BJ (cell line): ENCODE results near the gene STPG4. TPM values are rescaled to one million over a fixed set of nuclear protein-coding genes. Genes with fewer than 3 reads are reported as not detected.

ENCODE experiments used
- CTCF ChIA-PET: fragments of 350-600 bp; formaldehyde crosslinking; extraction: SDS; loops from one replicate; lab custom pipeline; 2021; ENCODE audit warnings: antibody characterized with exemption, inconsistent platforms; lab: Yijun Ruan, JAX
- POLR2A ChIA-PET: fragments of 300-600 bp; sonication (Branson Sonifier 250); formaldehyde crosslinking; extraction: SDS; loops from one replicate; lab custom pipeline; 2021; ENCODE audit warnings: antibody characterized with exemption; lab: Charles Lee
- DNase-seq: peaks from one replicate; pipeline ENCODE4 v3.0.0-alpha.2; 2011; ENCODE audit warnings: low read depth
- H3K27me3 ChIP-seq: 2 replicates; pipeline ENCODE4 v1.6.0; 2011; ENCODE audit warnings: low read length; ENCODE audit not compliant: control insufficient read depth, insufficient read depth
- H3K36me3 ChIP-seq: 2 replicates; pipeline ENCODE4 v1.5.1; 2011; ENCODE audit warnings: low read length; ENCODE audit not compliant: control insufficient read depth, insufficient read depth
- H3K4me3 ChIP-seq: 2 replicates; pipeline ENCODE4 v1.5.1; 2011; ENCODE audit warnings: low read depth, mild to moderate bottlenecking, control low read depth, low read length
- CTCF ChIP-seq: IDR thresholded peaks from 2 replicates; pipeline ENCODE4 v1.5.1; 2011; ENCODE audit warnings: low read depth, mild to moderate bottlenecking, control low read depth, inconsistent platforms, low read length, moderate library complexity; ENCODE audit not compliant: insufficient read depth
- polyA plus RNA-seq: library from polyadenylated mRNA; depleted of rRNA; stranded (reverse); fragments of >200 nt; gene quantifications from 2 replicates; pipeline ENCODE4 v1.2.3, GENCODE V29; 2011

The STPG4 gene
- polyA plus RNA-seq, 1 experiment, result 0.06 TPM

DNA sequence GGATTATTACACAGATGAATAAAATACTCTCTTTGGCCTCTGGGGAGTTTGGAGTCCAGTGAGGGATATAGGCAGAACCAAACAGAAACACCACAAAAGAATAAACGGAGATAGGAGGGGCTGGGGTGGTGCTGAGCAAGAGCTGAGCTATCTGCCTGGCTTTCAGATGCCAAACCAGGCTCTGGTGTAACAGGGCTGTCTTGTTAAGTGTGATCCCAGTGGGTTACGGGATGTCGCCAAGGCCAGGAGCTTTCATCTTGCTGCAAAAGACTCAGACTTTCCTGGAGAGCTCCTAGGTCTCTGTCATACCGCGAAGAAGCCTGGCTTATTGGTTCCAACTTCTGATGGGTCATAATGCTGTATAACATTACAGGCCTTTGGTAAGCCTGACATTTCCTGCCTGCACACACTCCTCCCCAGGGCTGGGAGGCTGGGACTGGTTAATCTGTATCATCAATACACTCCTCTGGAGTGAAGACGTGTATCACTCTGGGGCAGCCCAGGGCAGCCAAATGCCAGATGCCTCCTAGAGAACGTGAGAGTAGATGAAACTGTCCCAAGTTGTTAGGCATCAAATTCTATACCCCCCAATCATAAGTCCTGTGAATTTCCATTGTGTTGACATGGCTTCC is 60.5 kb downstream of the STPG4 start:
- no peak for DNase-seq
- no peak overlapping the region for H3K4me3 ChIP-seq
- ChIA-PET CTCF (interaction anchor here (1.2 to 1.5 kb wide), 2 partner anchors 8 to 12 kb away, joined by 3 read pairs; no protein-coding TSS in a partner anchor), POLR2A (no interaction called here)
- H3K27me3 ChIP-seq, result no peaks in the 10 kb centered on the region
- no peaks in the 10 kb centered on the region for H3K36me3 ChIP-seq
- no peak for TF ChIP-seq CTCF

- CTCF ChIA-PET, result no interaction called here
- no peak for DNase-seq
Observed at GRCh38 chr2:47093626-47094025, 61.5 kb downstream of the STPG4 start.

DNA sequence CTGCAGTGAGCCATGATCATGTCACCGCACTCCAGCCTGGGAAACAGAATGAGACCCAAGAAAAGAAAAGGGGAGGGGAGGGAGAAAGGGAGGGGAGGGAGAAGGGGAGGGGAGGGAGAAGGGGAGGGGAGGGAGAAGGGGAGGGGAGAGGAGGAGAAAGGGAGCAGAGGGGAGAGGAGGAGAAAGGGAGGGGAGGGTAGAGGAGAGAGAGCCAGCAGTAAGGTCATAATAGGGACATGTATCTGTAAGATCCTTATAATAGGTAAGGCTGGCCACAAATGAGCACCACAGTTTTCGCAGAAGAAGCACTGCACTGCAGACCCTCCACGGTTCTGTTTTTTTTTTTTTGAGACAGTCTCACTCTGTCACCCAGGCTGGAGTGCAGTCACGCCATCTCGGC is 62.6 kb downstream of the STPG4 start:
- no peak overlapping the region for H3K4me3 ChIP-seq
- TF ChIP-seq CTCF, result no peak
- no peak for DNase-seq
- no peaks in the 10 kb centered on the region for H3K27me3 ChIP-seq
- CTCF ChIA-PET, result interaction anchor here (0.6 kb wide), 1 partner anchor 104 kb away, joined by 3 read pairs; no protein-coding TSS in a partner anchor
- H3K36me3 ChIP-seq, result no peaks in the 10 kb centered on the region
- POLR2A ChIA-PET, result no interaction called here

More at GRCh38 chr2:47093626-47094025, 61.5 kb downstream of the STPG4 start:
- H3K27me3 ChIP-seq, result no peaks in the 10 kb centered on the region
- POLR2A ChIA-PET, result no interaction called here
- no peaks in the 10 kb centered on the region for H3K36me3 ChIP-seq
- no peak overlapping the region for H3K4me3 ChIP-seq
- TF ChIP-seq CTCF, result no peak

- POLR2A ChIA-PET, result no interaction called here
- DNase-seq, result no peak
Observed at GRCh38 chr2:47091118-47091517, 64.0 kb downstream of the STPG4 start.

DNA sequence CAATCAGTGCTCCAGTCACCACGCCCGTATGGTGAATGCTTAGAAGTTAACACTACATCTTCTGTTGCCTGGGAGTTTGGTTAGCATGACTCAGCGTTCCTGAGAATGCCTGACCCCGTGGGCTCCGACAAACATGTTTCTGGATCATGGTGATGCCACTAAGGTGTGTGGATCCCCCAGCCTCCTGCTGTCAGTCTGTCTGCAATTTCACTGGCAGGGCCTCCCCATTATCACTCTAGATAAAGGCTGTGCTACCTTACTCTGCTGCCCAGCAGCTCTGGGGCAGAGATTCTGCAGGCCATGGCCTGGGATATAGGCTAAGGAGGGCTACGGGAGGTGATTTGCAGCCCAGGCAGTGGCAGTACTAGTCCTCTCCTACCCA is 66.0 kb downstream of the STPG4 start:
- no peak for TF ChIP-seq CTCF
- CTCF ChIA-PET, result interaction anchor here (0.9 to 1.0 kb wide), 2 partner anchors 12 to 17 kb away, joined by 3 to 4 read pairs; no protein-coding TSS in a partner anchor

More at GRCh38 chr2:47091118-47091517, 64.0 kb downstream of the STPG4 start:
- Histone ChIP-seq H3K36me3 (no peaks in the 10 kb centered on the region), H3K27me3 (no peaks in the 10 kb centered on the region), H3K4me3 (no peak overlapping the region)
- TF ChIP-seq CTCF, result no peak
- CTCF ChIA-PET, result no interaction called here

More for the DNA sequence above, 66.0 kb downstream of the STPG4 start:
- H3K36me3 ChIP-seq, result no peaks in the 10 kb centered on the region
- H3K4me3 ChIP-seq, result no peak overlapping the region
- no peak for DNase-seq
- no peaks in the 10 kb centered on the region for H3K27me3 ChIP-seq
- POLR2A ChIA-PET, result no interaction called here
